GM19467 (cell line): ENCODE data around the gene FBXW12.

Experiments
- ATAC-seq: cut with Tn5 transposase; IDR thresholded peaks from one replicate; pipeline ENCODE4 v1.9.1; 2021; ENCODE audit warnings: mild to moderate bottlenecking, moderate library complexity; ENCODE audit not compliant: unreplicated experiment

Gene FBXW12

GRCh38 chr3:48406443-48407431, 34.7 kb downstream of the FBXW12 start:
- ATAC-seq: no peak

DNA sequence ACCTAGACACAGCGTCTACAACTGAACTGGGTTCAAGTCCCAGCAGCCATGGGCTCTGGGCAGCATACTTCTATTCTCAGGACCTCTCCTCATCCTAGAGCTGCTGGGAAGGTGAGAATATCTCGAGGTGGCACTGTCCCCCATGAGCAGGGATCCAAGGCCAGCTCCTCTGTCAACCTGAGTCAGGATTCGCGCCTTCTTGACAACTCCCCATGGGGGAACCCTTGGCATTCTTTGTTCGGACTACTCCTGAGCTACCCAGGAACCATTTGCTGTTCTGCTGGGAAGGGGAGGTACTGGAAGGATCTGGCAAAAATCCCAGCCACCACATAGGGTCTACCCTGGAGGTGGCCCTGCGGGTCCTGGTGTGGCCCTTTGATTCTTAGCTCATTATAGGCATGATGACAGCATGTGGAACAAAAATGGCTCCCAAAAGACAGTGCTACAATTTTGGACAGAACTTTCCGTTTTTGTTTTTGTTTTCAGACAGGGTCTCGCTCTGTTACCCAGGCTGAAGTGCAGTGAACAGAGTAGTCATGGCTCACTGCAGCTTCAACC, 35.6 kb downstream of the FBXW12 start:
- ATAC-seq: no peak

- ATAC-seq: no peak
These were observed 36.8 kb downstream of the FBXW12 start for GRCh38 chr3:48408823-48409281.

GRCh38 chr3:48409291-48410201, 37.5 kb downstream of the FBXW12 start:
- no peak for ATAC-seq

- ATAC-seq: no peak
These were observed 38.4 kb downstream of the FBXW12 start for GRCh38 chr3:48410205-48411040.

DNA sequence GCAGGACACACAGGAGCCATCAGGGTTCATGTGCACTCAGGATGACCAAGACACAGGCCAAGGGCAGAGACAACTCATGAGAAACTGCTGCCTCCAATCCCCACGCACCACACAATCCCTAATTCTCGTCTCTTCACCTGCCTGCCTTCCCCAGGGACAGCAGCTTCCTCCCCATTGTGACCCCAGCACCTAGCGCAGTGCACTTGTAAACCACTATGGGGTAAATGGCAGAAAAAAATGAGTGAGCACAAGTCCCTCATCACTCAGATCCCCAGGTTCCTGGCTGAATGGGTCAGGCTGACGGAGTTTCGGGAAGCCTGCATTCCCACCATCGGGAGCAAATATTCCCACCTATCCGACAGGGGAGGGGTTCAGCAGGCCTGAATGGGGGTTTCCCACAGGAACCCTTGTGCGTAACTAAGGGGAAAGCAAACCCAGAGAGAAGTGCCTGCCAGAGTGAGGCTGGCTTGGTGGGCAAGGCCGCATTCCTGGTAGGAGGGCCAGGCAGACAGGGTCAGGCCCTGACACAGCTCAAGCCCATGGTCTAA, 39.1 kb downstream of the FBXW12 start:
- no peak for ATAC-seq

DNA sequence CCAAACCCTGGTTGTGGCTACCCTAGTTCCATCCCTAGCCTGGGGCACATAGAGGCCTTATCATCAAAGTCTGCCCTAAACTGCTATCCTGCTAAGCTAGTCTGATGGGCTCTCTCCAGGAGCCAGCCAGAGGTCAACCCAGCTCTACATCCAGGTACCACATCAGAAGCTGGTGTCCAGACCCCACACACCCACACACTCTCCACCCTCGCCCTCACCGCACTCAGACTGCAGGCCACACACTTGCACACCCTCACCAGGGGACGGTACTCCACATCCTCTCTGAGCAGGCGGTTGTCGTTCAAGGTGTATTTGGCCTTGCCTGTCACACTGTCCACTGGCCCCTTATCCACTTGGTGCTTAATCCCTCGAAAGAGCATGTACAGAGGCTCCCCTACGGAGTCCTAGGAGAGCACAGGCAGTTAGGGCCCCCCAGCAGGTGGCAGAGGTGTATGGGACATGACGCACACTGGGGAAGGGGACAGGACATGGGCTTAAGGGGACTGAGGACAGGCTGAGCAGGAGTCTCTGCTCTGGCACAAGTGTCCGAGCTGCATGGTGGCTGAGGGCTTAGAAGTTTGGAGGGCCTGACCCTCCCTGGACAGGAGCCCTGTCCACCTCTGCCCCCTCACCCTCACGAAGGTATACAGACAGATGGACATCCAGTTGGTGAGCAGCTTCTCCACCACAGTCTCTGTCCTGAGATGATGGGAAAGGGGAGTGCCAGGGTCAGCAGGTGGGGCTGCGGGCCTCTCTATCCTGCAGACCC, 39.8 kb downstream of the FBXW12 start:
- ATAC-seq: no peak

GRCh38 chr3:48412375-48413001, 40.5 kb downstream of the FBXW12 start:
- no peak for ATAC-seq

- ATAC-seq: no peak
These were observed 41.1 kb downstream of the FBXW12 start for GRCh38 chr3:48413086-48413485.

GRCh38 chr3:48413611-48414010, 41.6 kb downstream of the FBXW12 start:
- ATAC-seq: no peak

- no peak for ATAC-seq
These were observed 42.6 kb downstream of the FBXW12 start for GRCh38 chr3:48414376-48415250.

GRCh38 chr3:48415251-48415953, 43.4 kb downstream of the FBXW12 start:
- ATAC-seq: no peak

DNA sequence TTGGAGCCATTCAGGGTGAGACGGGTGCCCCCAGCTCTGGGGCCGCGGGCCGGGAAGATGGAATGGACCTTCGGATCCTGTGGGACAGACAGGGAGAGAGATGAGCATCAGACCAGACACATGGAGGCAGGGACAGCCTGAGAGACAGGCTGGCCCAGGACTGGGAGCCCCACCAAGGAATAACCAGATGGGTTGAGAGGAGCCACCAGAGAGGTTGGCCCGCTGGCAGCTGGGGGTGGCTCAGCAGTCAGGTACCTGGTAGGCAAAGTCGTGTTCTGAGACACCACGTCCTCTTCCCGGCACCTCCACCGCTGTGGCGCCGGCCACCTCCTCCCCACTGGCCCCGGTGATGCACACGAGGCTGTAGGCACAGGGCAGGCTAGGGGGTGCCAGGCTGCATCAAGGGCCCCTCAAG, 44.1 kb downstream of the FBXW12 start:
- ATAC-seq: no peak

GRCh38 chr3:48416546-48416945, 44.5 kb downstream of the FBXW12 start:
- ATAC-seq: no peak

- ATAC-seq: no peak
These were observed 45.6 kb downstream of the FBXW12 start for GRCh38 chr3:48417529-48418108.

DNA sequence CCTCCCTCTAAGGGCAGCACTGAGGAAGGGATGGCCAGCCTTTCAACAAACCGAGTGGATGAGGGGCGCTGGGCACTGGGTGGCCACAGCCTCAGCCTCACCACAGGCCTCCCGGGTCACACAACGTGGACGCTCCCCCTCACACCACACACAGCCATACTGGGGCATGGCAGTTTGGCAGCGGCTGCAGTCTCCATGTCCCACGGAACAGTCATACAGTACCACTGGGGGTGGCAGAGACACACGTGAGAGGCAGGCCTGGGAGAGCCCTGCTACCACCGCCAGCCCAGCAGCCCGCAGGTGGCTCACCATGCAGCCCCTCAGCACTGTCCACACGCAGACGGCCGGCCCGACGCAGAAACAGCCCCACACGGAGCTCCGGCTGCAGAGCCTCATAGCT, 46.1 kb downstream of the FBXW12 start:
- no peak for ATAC-seq

DNA sequence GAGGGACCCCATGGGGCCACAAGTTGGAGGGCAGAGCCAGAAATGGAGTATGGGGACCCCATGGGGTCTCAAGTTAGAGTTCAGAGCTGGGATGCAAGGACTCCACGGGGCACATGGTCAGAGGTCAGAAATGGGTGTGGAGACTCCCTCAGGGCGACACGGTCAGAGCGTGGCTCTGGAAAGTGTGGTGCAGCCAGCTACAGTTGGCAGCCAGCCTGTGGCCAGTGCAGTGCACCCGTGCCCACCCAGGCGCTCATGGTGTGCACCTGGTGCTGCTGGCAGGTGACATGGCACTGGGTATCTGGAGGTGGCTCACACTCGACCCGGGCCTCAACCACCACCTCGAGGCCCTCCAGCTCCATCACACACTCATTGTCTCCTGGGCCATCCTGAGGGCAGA, 46.6 kb downstream of the FBXW12 start:
- ATAC-seq: no peak
